ENCODE measurements around the gene TCF3. TPM values are rescaled to one million over a fixed set of nuclear protein-coding genes. Genes with fewer than 3 reads are reported as not detected.

The TCF3 gene
- total RNA-seq, 1 donor = 55.0 TPM

GRCh38 chr19:1675633-1676350 lies 23.4 kb upstream of the TCF3 start:
- H3K27me3 ChIP-seq (ENCODE audit: insufficient read depth, low read length) = peaks cover 34% of the 10 kb centered on the region
- no peak overlapping the region for H2AFZ ChIP-seq (ENCODE audit: low read length)
- H4K20me1 ChIP-seq (ENCODE audit: insufficient read depth, low read length) = no peaks in the 10 kb centered on the region
- H3K4me3 ChIP-seq (ENCODE audit: insufficient read depth, low read length) = no peak overlapping the region
- no peak overlapping the region for H3K4me2 ChIP-seq (ENCODE audit: insufficient read depth, low read length)
- H3K4me1 ChIP-seq (ENCODE audit: insufficient read depth, low read length) = peaks cover 3% of the 10 kb centered on the region
- TF ChIP-seq CTCF (IDR thresholded peaks at IDR 0.05; ENCODE audit: extremely low read depth, low read depth, low read length) = no peak
- H3K36me3 ChIP-seq (ENCODE audit: insufficient read depth, low read length) = no peaks in the 10 kb centered on the region
- DNase-seq (ENCODE audit: insufficient read length, low spot score, missing footprints) = peak; percentile 53
- H3K9me3 ChIP-seq (ENCODE audit: low read depth, low read length) = no peaks in the 10 kb centered on the region
- H3K79me2 ChIP-seq (ENCODE audit: insufficient read depth, low read length) = no peaks in the 10 kb centered on the region
- no peak overlapping the region for H3K27ac ChIP-seq (ENCODE audit: low read depth, low read length)

- no peak for TF ChIP-seq CTCF (IDR thresholded peaks at IDR 0.05; ENCODE audit: extremely low read depth, low read depth, low read length)
- H3K36me3 ChIP-seq (ENCODE audit: insufficient read depth, low read length) = no peaks in the 10 kb centered on the region
- H3K27me3 ChIP-seq (ENCODE audit: insufficient read depth, low read length) = peaks cover 36% of the 10 kb centered on the region
- no peaks in the 10 kb centered on the region for H3K79me2 ChIP-seq (ENCODE audit: insufficient read depth, low read length)
- H2AFZ ChIP-seq (ENCODE audit: low read length) = no peak overlapping the region
- no peak overlapping the region for H3K27ac ChIP-seq (ENCODE audit: low read depth, low read length)
- no peaks in the 10 kb centered on the region for H3K9me3 ChIP-seq (ENCODE audit: low read depth, low read length)
- no peaks in the 10 kb centered on the region for H4K20me1 ChIP-seq (ENCODE audit: insufficient read depth, low read length)
- H3K4me2 ChIP-seq (ENCODE audit: insufficient read depth, low read length) = no peak overlapping the region
- H3K4me1 ChIP-seq (ENCODE audit: insufficient read depth, low read length) = peaks cover 3% of the 10 kb centered on the region
- no peak overlapping the region for H3K4me3 ChIP-seq (ENCODE audit: insufficient read depth, low read length)
- peak; percentile 62 for DNase-seq (ENCODE audit: insufficient read length, low spot score, missing footprints)
Observed at GRCh38 chr19:1674293-1674679, 21.9 kb upstream of the TCF3 start.

- Histone ChIP-seq H3K27ac (ENCODE audit: low read depth, low read length) (no peak overlapping the region), H3K9me3 (ENCODE audit: low read depth, low read length) (no peaks in the 10 kb centered on the region), H3K4me2 (ENCODE audit: insufficient read depth, low read length) (no peak overlapping the region), H3K79me2 (ENCODE audit: insufficient read depth, low read length) (no peaks in the 10 kb centered on the region), H4K20me1 (ENCODE audit: insufficient read depth, low read length) (no peaks in the 10 kb centered on the region), H3K36me3 (ENCODE audit: insufficient read depth, low read length) (no peaks in the 10 kb centered on the region), H3K4me1 (ENCODE audit: insufficient read depth, low read length) (peaks cover 3% of the 10 kb centered on the region), H3K4me3 (ENCODE audit: insufficient read depth, low read length) (no peak overlapping the region), H3K27me3 (ENCODE audit: insufficient read depth, low read length) (peaks cover 41% of the 10 kb centered on the region), H2AFZ (ENCODE audit: low read length) (no peak overlapping the region)
- DNase-seq (ENCODE audit: insufficient read length, low spot score, missing footprints) = peak; percentile 45
- TF ChIP-seq CTCF (IDR thresholded peaks at IDR 0.05; ENCODE audit: extremely low read depth, low read depth, low read length) = no peak
Observed at GRCh38 chr19:1673645-1674292, 21.4 kb upstream of the TCF3 start.

Data from osteoblast (primary cell).